ENCODE results near the gene TUBA3C.

Gene TUBA3C

DNA sequence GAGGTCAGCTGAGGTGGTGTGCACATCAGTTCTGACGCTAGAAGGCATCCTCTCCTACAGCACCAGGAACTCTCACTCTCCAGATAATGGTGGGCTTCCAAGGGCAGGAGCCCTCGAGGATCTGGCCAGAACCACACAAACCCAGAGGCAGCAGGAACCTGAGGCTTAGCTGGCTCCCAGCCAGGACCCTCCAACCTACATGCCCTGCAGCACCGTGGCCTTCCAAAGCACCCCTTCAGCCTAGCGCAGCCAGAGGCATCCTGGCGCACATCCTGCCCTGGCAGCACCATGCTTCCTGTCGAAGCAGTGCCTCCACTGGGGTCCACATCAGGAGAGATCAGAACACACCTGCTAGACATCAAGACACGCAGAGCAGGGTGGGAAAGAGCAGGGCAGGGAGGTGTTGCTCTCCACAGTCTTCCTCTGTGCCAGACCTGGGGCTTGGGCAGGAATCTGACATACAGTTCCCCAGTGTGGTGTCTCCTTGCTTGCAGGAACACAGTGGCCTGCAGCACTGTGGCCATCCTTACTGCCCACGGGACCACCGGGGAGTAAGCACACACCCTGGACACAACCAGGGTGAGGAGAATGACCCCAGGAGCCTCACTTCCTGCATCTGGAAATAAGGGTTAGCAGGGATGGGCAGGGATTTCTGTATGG lies 21.7 kb downstream of the TUBA3C start:
- no peak for DNase-seq

DNA sequence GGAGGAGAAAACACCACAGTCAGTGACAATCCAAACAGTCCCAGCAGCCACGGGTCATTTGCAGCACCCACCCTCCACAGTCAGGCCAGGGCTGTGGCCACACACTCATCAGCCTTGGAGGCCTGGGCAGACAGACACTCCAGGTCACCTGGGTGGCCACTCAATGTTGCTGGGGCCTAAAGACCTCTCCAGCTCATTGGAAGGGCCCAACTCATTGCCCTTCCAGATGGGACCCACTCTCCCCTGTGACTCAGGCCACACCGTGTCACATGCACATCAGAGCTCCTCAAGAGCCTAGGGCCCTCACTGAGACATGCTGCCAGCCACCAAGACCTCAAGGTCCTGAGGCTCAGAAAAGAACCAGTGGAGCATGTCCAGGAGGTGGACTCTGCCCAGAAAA lies 22.4 kb downstream of the TUBA3C start:
- no peak for DNase-seq

DNA sequence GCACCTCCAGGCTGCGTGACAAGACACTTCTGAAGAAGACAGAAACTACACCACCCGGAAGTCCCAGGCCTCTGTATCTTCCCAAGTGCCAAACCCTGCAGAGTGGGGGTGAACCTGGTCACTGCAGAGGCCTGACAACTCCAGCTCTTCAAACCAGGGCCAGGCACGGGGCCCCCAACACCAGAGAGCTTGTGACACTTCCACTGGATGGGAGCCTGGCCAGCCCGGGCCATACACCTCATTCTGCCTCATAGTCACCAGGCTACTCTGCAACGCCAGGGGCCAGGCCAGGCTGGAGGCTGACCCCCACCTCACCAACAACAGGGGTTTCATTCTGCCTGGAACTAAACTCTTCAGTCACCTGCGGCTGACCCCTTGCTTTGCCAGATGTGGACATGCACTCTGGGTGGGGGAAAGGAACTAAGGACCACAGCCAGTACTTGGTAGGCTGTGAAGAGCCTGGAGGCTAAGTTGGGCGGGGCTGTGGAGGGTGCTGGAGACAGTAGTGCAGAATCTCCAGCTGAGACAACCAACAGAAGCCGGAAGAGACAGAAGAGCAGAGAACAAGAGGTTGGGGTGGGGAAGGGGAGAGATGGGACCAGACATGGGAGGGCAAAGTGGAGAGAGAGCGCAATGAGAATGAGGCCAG lies 23.0 kb downstream of the TUBA3C start:
- DNase-seq = no peak

DNA sequence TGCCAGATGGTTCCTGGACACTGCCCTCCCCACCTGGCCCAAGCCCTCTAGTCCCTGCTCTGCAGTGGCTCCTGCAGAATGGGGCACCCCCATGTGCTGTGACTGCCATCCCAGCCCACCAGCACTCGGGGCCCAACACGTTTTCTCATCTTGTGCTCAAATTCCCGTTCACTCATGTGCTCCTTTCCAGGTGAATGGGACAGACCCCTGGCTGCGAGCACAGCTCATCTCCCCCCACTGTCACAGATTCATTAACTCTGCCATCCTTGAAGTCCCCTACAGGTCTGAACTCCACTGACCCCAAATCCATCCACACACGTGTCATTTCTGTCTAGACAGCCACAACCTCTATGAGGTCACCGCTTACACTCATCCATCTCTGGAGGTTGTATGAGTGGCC lies 23.6 kb downstream of the TUBA3C start:
- no peak for DNase-seq

DNA sequence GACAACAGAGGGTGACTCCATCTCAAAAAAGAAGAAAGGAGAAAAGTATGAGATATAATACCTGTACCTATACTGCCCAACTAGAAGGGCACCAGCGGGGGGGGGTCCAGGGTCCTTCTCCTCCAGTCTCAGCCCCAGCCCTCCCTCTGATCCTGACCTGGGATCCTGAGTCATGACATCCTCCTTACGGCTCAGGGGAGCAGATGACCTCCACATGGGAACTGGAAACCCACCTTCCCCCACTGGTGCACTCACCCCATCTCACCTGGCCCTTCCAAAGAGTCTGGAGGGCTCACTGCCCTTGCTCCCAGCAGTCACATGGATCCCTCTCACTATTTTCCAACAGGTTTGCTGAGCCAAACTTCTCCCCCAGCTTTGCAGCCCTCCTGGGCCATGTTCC lies 24.2 kb downstream of the TUBA3C start:
- no peak for DNase-seq

DNA sequence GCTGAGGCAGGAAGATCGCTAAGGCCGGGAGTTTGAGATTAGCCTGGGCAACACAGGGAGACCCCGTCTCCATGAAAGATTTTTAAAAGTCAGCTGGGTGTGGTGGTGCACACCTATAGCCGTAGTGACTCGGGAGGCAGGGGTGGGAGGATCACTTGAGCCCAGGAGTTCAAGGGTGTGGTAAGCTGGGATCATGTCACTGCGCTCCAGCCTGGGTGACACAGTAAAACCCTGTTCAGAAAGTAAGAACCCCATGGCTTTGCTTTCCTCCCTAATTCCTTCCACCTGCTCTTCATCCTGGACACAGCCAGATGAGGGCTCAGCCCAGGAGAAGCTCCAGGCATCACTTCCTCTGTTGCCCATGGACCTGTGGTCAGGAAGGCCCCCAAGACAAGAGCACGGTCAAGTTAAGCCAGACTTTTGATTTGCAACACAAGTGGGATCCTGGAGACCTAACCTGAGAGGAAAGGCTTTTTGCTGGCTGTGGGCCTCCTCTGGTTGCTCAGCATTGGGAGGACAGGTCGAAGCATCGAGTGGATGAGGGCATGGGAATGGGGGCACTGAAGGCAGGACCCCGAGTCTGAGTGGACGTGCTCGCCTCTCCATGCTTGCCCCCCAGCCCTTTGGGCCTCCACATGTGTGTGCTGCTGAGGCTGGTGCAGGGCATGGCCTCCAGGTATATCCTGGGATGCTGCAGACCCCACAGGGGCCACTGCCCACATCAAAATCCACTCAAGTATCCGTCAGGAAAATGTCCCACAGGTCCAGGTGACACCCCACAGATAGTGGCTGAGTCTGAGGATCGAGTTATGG lies 25.4 kb downstream of the TUBA3C start:
- DNase-seq = no peak

DNA sequence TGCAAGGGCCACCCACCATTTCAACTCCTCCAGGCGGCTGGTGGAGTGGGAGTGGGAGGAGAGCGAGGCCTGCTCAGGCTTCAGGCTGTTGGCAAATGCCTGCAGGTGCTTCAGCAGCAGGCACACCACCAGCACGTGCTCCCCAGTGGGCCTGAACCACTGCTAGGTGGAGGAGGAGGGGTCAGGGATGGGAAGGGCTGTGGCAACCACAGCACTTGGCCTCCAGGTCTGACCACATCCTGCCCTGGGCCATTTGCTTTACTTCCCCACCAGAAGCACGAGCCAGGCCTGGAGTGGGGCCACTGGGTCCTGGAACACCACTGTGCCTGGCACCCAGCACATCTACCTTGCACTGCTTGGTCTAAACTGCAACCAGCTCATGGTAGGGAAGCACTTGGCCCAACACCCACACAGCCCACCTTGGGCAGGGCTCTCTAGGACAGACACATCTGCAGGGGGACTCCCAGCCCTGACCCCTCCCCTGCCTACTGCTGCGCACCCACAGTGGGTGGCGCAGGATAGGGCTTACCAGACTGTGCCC lies 26.2 kb downstream of the TUBA3C start:
- no peak for DNase-seq

DNA sequence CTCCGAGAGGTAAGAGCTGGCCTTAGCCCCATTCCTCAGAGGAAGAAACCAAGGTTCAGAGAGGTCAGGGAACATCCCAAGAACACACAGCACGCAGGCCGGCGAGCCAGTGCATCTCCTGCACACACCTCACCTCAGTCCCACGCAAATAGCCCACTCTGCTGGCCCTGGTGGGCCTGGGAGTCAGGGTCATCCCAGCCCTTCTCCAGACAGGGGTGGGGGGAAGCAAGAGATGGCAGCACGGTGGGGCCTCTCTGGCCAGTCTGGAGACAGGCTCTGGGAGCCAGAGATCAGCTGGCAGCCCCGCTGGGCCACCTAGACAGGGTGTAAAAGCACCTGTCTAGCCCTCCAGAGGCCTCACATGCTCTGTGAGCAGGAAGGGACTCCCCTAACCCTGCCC lies 26.8 kb downstream of the TUBA3C start:
- DNase-seq = no peak

DNA sequence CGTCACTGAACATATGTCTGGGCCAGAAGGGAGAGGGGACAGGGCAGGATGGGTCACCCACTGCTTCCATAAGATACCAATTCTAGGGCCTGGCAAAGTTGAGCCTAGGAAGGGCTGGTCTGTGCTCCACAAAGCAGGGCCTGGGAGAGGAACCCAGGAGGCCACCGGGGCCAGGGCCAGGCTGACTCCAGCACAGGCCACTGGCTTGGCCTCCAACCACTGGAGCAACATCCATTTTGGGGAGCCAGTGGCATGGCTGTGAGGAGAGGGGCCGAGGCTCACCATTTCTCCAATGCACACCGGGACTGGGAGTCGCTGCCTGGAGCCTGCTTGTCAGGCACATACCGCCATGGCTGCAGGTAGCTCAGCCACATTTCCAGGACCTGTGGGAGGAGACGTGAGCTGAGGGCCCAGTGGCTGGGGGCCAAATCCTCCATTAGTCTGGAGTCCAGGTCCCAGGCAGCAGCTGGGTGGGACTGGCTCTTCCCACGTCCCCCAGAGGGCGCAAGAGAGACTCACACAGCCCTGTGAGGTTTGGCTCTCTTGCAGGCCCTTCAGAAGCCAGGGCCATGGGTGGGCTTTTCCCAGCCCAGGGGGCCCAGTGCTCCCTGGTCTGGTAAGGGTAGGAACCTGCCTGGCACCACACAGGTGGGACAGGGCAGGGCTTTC lies 27.7 kb downstream of the TUBA3C start:
- no peak for DNase-seq

DNA sequence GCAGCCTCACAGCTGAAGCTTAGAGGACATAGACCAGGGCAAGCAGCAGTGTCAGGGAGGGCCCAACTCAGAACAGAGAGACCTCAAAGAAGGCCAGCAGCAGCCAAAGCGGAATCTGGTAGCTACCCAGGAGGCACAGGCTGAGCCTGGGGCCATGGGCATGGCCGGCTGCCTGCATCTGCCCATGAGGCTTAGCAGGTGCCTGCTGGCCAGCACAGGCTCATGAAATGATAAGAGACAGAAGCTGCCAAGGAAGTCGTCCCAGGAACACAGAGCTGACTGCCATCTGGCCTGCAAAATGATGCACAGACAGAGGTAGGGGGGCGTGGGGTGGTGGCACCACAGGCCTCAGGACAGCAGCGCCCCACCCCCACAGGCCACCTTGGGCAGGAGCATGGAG lies 29.2 kb downstream of the TUBA3C start:
- no peak for DNase-seq

DNA sequence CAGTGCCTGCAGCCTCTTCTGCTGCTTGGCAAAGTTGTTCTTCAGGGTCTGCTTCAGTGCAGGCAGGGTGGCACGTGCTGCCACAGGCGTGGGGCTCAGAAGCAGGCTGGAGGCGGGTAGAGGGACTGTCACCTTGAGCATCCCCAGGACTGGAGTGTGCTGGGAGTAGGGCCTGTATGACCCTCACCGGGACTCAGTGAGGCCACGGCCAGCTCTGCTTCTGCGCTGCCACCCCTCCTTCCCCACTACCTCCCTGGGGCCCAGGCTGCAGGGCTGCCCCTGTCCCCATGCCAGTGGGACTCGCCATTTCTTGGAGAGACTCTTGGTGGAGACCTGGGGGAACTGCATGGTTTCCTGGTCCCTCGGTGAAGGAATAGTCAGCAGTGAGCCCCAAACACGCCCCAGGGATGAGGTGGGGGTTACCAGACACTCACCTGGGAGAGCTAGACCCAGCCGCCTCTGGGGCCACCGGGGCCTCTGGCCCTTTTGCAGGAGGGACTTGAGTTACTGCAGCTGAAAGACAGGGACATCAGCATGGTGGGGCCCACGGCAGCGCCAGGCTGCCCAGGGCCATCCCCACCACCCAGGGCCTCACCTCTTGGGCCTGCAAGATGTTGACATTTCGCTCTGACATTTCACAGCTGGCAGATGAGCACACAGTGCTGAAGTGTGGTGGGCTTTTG lies 29.9 kb downstream of the TUBA3C start:
- DNase-seq = no peak

DNA sequence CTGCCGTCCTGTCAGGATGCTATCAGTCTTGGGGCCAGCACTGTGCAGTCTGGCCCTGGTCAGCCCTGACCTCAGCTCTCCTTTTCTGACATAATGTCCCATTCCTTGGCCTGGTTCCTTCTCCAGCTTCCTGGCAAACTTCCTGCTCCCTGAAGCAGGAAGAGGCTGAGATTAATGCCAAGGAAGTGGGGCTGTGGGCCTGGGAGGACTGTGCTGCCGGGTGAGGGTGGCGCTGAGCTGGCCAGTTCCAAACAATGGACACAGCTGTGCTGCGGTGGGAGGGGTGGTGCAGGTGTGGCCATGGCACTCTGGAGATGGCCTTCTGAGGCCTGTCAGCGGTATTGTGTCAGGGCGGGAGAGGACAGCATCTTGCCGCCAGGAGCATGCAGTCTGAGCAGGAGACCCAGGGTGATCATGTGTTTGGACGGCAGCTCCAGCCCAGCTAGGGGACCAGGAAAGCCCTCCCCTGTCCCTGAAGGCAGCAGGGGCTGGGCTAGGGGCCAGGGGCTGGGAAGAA lies 30.9 kb downstream of the TUBA3C start:
- no peak for DNase-seq

DNA sequence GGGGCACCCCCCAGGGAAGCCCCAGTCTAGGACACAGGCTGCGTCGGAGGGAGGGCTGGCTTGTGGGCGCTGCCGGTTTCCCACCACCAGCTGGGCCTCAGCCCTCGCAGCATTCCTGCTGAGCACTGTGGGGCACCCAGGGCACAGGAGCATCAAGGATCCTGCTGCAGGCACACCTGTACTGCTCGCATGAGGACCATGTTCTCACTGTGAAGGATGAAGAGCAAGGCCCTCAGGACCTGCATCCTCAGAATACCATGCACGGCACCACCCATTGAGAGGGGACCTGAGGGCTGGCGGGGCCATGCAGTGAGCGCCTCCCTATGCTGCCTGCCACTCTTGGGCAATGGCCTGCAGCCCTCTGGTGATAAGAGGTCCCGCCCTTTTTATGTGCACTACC lies 31.4 kb downstream of the TUBA3C start:
- DNase-seq = no peak

DNA sequence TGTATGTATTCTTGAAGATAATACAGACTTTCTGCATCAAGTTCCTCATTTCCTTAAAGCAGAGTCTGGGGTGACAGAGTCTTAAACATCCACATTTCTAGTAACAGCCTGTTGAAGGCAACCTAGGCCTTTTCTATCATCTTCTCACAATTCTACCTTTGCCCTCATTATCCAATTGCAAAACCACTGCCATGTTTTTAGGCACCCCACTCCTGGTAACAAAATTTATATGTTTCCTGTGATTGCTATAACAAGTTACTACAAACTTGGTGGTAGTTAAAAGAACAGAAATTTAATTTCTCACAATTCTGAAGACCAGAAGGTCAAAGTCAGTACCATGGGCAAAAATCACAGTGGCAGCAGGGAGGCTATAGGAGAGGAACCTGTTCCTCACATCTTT lies 33.1 kb downstream of the TUBA3C start:
- DNase-seq = no peak

All from activated CD4-positive, alpha-beta T cell treated with anti-CD3 and anti-CD28 coated beads for 1 hour (primary cell).